GM19023 (cell line): ENCODE results near the gene PDE6H.

Experiments
- ATAC-seq: cut with Tn5 transposase; IDR thresholded peaks from one replicate; pipeline ENCODE4 v1.9.1; 2021; ENCODE audit warnings: mild to moderate bottlenecking, moderate library complexity; ENCODE audit not compliant: unreplicated experiment

Gene PDE6H

GRCh38 chr12:14999695-15000365 is 27.0 kb downstream of the PDE6H start:
- ATAC-seq, result no peak

DNA sequence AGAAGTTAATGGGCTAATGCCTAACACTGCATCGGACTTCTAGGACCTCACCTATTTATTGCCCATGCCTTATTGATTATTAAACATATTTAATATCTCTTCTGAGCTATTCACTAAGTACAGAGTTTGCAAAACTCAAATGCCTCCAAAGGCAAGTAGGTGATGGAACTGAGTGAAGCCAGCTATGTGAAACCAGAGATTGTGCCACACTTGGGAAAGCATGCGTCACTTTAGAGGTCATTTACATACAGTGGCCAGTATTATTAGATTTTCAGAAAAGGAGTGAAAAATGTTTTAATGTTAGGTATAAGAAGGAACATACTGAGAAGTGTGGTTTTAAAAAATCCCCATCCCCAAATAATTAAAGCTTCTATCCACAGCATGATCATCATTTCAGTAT is 27.7 kb downstream of the PDE6H start:
- no peak for ATAC-seq

GRCh38 chr12:15001733-15002382 is 29.0 kb downstream of the PDE6H start:
- no peak for ATAC-seq

GRCh38 chr12:15004421-15004820 is 31.6 kb downstream of the PDE6H start:
- ATAC-seq, result no peak

- no peak for ATAC-seq
Observed at GRCh38 chr12:15005064-15005463, 32.2 kb downstream of the PDE6H start.

GRCh38 chr12:15007551-15007950 is 34.7 kb downstream of the PDE6H start:
- ATAC-seq, result no peak

DNA sequence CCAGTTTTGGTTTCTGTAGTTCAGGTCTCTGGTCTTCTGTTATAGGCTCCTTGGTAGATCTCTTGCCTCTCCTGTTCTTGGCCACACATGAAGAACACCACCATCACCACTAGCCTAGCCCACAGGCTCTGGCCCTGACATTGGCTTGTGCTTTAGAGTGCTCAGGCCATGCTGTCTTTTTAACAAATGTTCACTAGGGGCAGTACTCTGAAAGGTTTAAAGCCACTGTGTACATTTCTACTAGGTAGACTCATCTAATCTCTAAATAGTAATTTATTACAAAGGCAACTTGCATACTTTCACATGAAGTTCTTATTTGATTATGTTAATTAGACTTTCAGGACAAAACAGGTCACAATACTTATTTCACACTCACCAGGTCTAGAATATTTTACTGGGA is 38.3 kb downstream of the PDE6H start:
- ATAC-seq, result no peak

DNA sequence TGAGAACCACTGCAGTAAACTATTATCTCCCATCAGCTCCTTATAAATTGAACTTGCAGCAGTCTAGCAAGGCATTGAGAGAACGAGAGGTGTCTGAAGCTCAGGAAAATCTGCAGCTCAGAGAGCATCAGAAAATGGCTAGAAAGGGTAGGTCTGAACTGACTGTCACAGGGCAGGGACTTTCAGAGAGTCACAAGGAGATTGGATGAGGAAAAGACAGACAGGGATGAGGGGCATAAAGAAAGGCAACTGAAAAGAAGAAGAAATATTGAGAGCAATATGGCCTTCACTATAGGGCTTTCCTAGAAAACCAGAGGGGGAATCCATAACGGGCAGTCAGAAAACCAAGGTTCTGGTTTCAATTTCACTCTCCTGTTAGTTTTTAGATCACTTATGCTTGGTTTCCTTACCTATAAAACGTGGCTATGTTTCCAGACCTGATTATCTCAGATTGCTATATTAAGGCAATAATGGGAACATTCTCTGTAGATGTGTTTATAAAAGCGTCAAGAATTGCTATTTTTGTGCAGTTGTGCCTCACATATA is 40.9 kb downstream of the PDE6H start:
- no peak for ATAC-seq

- ATAC-seq, result no peak
Observed at GRCh38 chr12:15014708-15015107, 41.9 kb downstream of the PDE6H start.

DNA sequence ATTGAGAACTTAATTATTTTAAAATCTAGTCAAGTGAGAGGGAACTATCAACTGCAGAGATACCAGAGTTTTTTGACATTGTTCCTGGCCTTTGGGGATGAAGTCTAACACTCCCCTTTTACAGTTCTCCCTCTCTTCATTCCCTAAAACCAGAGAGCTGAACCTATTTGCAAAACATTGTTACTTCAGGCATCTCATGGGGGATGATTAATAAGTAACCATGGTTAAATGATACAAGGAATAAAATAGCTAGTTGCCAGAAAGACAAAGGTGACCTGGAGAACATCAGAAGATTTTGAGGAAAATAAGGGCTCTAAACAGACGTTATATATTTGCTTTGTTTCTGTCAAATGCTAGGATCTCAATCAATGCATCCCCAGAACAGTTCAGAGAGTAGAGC is 42.3 kb downstream of the PDE6H start:
- ATAC-seq, result no peak

DNA sequence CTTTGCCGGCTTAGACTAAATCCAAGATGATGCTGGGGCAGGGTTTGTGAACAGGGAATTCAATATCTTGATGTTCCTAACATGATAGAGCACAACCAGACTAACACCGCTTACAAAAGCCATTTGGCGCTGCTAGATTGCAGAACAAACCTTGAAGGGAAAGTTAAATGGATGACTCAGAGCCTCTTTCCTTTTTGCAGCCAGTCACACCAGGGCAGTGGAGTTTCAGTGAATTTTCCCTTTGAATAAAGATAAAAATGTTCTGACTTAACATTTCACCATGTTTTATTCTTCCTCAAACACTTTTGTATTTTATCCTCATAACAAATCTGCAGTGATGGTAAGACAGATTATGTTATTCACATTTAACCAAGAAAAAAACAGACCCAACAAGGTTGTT is 47.3 kb downstream of the PDE6H start:
- ATAC-seq, result no peak
